H9 (cell line): ENCODE measurements around the gene MIOS. TPM values are rescaled to one million over a fixed set of nuclear protein-coding genes. Genes with fewer than 3 reads are reported as not detected.

Experiments
- DNase-seq: peaks from one replicate; pipeline ENCODE4 v3.0.0-alpha.2; 2017
- H2AFZ ChIP-seq: one replicate; pipeline ENCODE4 v1.6.1; 2013; ENCODE audit warnings: mild to moderate bottlenecking, low read length, control low read depth, moderate library complexity
- H2AK5ac ChIP-seq: 2 replicates; pipeline ENCODE4 v1.6.1; 2013; ENCODE audit warnings: low read length, control low read depth, mixed read lengths; ENCODE audit not compliant: insufficient read length
- H2BK120ac ChIP-seq: one replicate; pipeline ENCODE4 v1.6.1; 2013; ENCODE audit warnings: low read depth, mild to moderate bottlenecking, low read length, control low read depth, inconsistent platforms; ENCODE audit not compliant: poor library complexity, severe bottlenecking
- H2BK12ac ChIP-seq: 2 replicates; pipeline ENCODE4 v1.6.1; 2013; ENCODE audit warnings: low read length, control low read depth, mixed read lengths, low read depth; ENCODE audit not compliant: insufficient read length
- H2BK15ac ChIP-seq: 2 replicates; pipeline ENCODE4 v1.6.1; 2013; ENCODE audit warnings: low read depth, low read length, control low read depth
- H2BK20ac ChIP-seq: one replicate; pipeline ENCODE4 v1.6.1; 2013; ENCODE audit warnings: low read depth, mild to moderate bottlenecking, low read length, control low read depth, inconsistent platforms; ENCODE audit not compliant: poor library complexity, severe bottlenecking
- H2BK5ac ChIP-seq: 2 replicates; pipeline ENCODE4 v1.6.1; 2013; ENCODE audit warnings: low read length, control low read depth, mixed read lengths; ENCODE audit not compliant: insufficient read length
- H3K14ac ChIP-seq: 2 replicates; pipeline ENCODE4 v1.6.1; 2013; ENCODE audit warnings: low read length, control low read depth; ENCODE audit not compliant: insufficient read depth
- H3K18ac ChIP-seq: 2 replicates; pipeline ENCODE4 v1.6.1; 2013; ENCODE audit warnings: low read depth, mild to moderate bottlenecking, mixed read lengths, low read length, control low read depth; ENCODE audit not compliant: insufficient read length
- H3K23ac ChIP-seq: 2 replicates; pipeline ENCODE4 v1.6.1; 2013; ENCODE audit warnings: low read length, control low read depth, mixed read lengths, low read depth; ENCODE audit not compliant: insufficient read length
- H3K23me2 ChIP-seq: 2 replicates; pipeline ENCODE4 v1.6.1; 2013; ENCODE audit warnings: low read depth, mild to moderate bottlenecking, mixed read lengths, low read length, control low read depth; ENCODE audit not compliant: insufficient read length, poor library complexity, severe bottlenecking
- H3K27ac ChIP-seq: 2 replicates; pipeline ENCODE4 v1.5.1; 2013; ENCODE audit warnings: low read length, control low read depth, mixed read lengths, low read depth; ENCODE audit not compliant: insufficient read length
- H3K27me3 ChIP-seq: 2 replicates; pipeline ENCODE4 v1.6.1; 2013; ENCODE audit warnings: low read length, control low read depth, inconsistent platforms; ENCODE audit not compliant: insufficient read depth
- H3K4ac ChIP-seq: 2 replicates; pipeline ENCODE4 v1.6.1; 2013; ENCODE audit warnings: low read depth, mild to moderate bottlenecking, control low read depth, inconsistent platforms, low read length, moderate library complexity
- H3K4me1 ChIP-seq: 2 replicates; pipeline ENCODE4 v1.6.1; 2013; ENCODE audit warnings: low read length, control low read depth, inconsistent platforms; ENCODE audit not compliant: insufficient read depth
- H3K4me2 ChIP-seq: 2 replicates; pipeline ENCODE4 v1.6.1; 2013; ENCODE audit warnings: low read length, control low read depth, mixed read lengths; ENCODE audit not compliant: insufficient read length, insufficient read depth
- H3K56ac ChIP-seq: 2 replicates; pipeline ENCODE4 v1.6.1; 2013; ENCODE audit warnings: low read depth, mild to moderate bottlenecking, mixed read lengths, low read length, control low read depth; ENCODE audit not compliant: insufficient read length
- H3K79me1 ChIP-seq: 2 replicates; pipeline ENCODE4 v1.6.1; 2013; ENCODE audit warnings: low read depth, mild to moderate bottlenecking, moderate library complexity, low read length, control low read depth, inconsistent platforms; ENCODE audit not compliant: insufficient read depth, poor library complexity, severe bottlenecking
- H3K79me2 ChIP-seq: 2 replicates; pipeline ENCODE4 v1.6.1; 2013; ENCODE audit warnings: low read length, control low read depth, inconsistent platforms; ENCODE audit not compliant: insufficient read depth
- H3K9ac ChIP-seq: 2 replicates; pipeline ENCODE4 v1.6.1; 2013; ENCODE audit warnings: low read length, control low read depth, mixed read lengths; ENCODE audit not compliant: insufficient read length; ENCODE audit errors: extremely low read depth
- H3K9me3 ChIP-seq: one replicate; pipeline ENCODE4 v1.6.1; 2013; ENCODE audit warnings: low read depth, low read length, inconsistent platforms; ENCODE audit not compliant: control insufficient read depth
- H3T11ph ChIP-seq: one replicate; pipeline ENCODE4 v1.6.1; 2013; ENCODE audit warnings: mild to moderate bottlenecking, low read length, control low read depth, inconsistent platforms
- H4K20me1 ChIP-seq: one replicate; pipeline ENCODE4 v1.6.1; 2013; ENCODE audit not compliant: control insufficient read depth, insufficient read length, insufficient read depth
- H4K5ac ChIP-seq: 2 replicates; pipeline ENCODE4 v1.6.1; 2013; ENCODE audit warnings: low read depth, mild to moderate bottlenecking, mixed read lengths, low read length, control low read depth; ENCODE audit not compliant: insufficient read length
- H4K8ac ChIP-seq: replicated peaks from 2 replicates; pipeline ENCODE4 v1.6.1; 2013; ENCODE audit warnings: low read length, control low read depth, mixed read lengths, low read depth; ENCODE audit not compliant: insufficient read length
- H4K91ac ChIP-seq: 2 replicates; pipeline ENCODE4 v1.6.1; 2013; ENCODE audit warnings: low read depth, mild to moderate bottlenecking, moderate library complexity, mixed read lengths, low read length, control low read depth; ENCODE audit not compliant: insufficient read length
- H3K27ac Mint-ChIP-seq, 3 experiments: 2 replicates in 2 of 3; 3 replicates in 1 of 3; pipeline ENCODE4 v1.8.0; 2020 to 2021; ENCODE audit warnings: mixed read lengths in 3 of 3, mild to moderate bottlenecking in 1 of 3, moderate library complexity in 1 of 3
- H3K27me3 Mint-ChIP-seq: 2 replicates; pipeline ENCODE4 v1.8.0; 2021; ENCODE audit warnings: low read depth, mild to moderate bottlenecking, moderate library complexity, mixed read lengths
- H3K36me3 Mint-ChIP-seq, 3 experiments: 2 replicates in 2 of 3; 3 replicates in 1 of 3; pipeline ENCODE4 v1.8.0; 2020 to 2021; ENCODE audit warnings: low read depth in 3 of 3, mixed read lengths in 3 of 3; ENCODE audit not compliant: insufficient read depth in 1 of 3
- H3K4me1 Mint-ChIP-seq, 2 experiments: 2 replicates each; pipeline ENCODE4 v1.8.0; 2020; ENCODE audit warnings: mixed read lengths in 2 of 2
- H3K4me3 Mint-ChIP-seq, 2 experiments: 2 replicates in 1 of 2; 3 replicates in 1 of 2; pipeline ENCODE4 v1.8.0; 2020 to 2021; ENCODE audit warnings: mild to moderate bottlenecking in 2 of 2, mixed read lengths in 2 of 2, moderate library complexity in 1 of 2
- H3K9me3 Mint-ChIP-seq, 2 experiments: 2 replicates in 1 of 2; 3 replicates in 1 of 2; pipeline ENCODE4 v1.8.0; 2020; ENCODE audit warnings: mild to moderate bottlenecking in 2 of 2, mixed read lengths in 2 of 2, moderate library complexity in 1 of 2
- CTCF ChIP-seq: fragments of 200-600 bp; sonication (generic); conservative IDR thresholded peaks from 3 replicates; pipeline ENCODE4 v1.8.0; 2021; ENCODE audit warnings: antibody characterized with exemption, mild to moderate bottlenecking
- WGBS: extraction: QIAGEN DNeasy Blood & Tissue Kit; methylation state at CpG from one replicate; pipeline ENCODE4 v1.1.7; 2013; ENCODE audit warnings: missing lambda C conversion rate, low lambda C conversion rate, mixed read lengths; ENCODE audit not compliant: insufficient read length; ENCODE audit errors: extremely low coverage; 5-methylcytosine and 5-hydroxymethylcytosine counted together
- total RNA-seq: library from RNA; stranded (reverse); gene quantifications from 2 replicates; pipeline ENCODE4 v1.2.1, GENCODE V29; 2021

The MIOS gene
- total RNA-seq, 1 experiment from 2014 or later, result 46.4 TPM

GRCh38 chr7:7577888-7578287, 11.2 kb downstream of the MIOS start:
- DNase-seq, result no peak
- H2BK5ac ChIP-seq, result no peak overlapping the region
- no peak overlapping the region for H3K4ac ChIP-seq
- no peak overlapping the region for H2BK12ac ChIP-seq
- H3K79me1 ChIP-seq, result no peaks in the 10 kb centered on the region
- no peaks in the 10 kb centered on the region for H3K27me3 Mint-ChIP-seq
- no peak overlapping the region for H3K27ac ChIP-seq
- H3K4me3 Mint-ChIP-seq, result no peak overlapping the region
- no peak overlapping the region for H2BK20ac ChIP-seq
- H3K4me2 ChIP-seq, result no peak overlapping the region
- H3K4me1 ChIP-seq, result no peaks in the 10 kb centered on the region
- no peak overlapping the region for H2AK5ac ChIP-seq
- no peak overlapping the region for H2AFZ ChIP-seq
- H3K18ac ChIP-seq, result no peak overlapping the region
- 100% methylated on average over 1 of the region's 1 CpG for WGBS
- no peaks in the 10 kb centered on the region for H3K23me2 ChIP-seq
- H2BK15ac ChIP-seq, result no peak overlapping the region
- peaks cover 2 to 17% (median 16%) of the 10 kb centered on the region in 3 experiments; a peak in 5 of 7 replicates for H3K36me3 Mint-ChIP-seq
- no peaks in the 10 kb centered on the region for H3K9me3 ChIP-seq
- H4K8ac ChIP-seq, result no peak overlapping the region
- H3K14ac ChIP-seq, result no peak overlapping the region
- no peaks in the 10 kb centered on the region for H4K20me1 ChIP-seq
- H3T11ph ChIP-seq, result no peak overlapping the region
- no peak overlapping the region for H3K27ac Mint-ChIP-seq
- H3K27me3 ChIP-seq, result no peaks in the 10 kb centered on the region
- no peak overlapping the region for H4K91ac ChIP-seq
- H3K4me1 Mint-ChIP-seq, result peaks cover 5 to 11% of the 10 kb centered on the region in 2 experiments
- no peak overlapping the region for H3K56ac ChIP-seq
- H3K9ac ChIP-seq, result no peak overlapping the region
- no peak for TF ChIP-seq CTCF
- no peak overlapping the region for H2BK120ac ChIP-seq
- H3K9me3 Mint-ChIP-seq, result no peaks in the 10 kb centered on the region
- no peak overlapping the region for H3K23ac ChIP-seq
- no peak overlapping the region for H4K5ac ChIP-seq
- H3K79me2 ChIP-seq, result no peaks in the 10 kb centered on the region
